Measurements from ENCODE around the gene LCP2.

Gene LCP2

DNA sequence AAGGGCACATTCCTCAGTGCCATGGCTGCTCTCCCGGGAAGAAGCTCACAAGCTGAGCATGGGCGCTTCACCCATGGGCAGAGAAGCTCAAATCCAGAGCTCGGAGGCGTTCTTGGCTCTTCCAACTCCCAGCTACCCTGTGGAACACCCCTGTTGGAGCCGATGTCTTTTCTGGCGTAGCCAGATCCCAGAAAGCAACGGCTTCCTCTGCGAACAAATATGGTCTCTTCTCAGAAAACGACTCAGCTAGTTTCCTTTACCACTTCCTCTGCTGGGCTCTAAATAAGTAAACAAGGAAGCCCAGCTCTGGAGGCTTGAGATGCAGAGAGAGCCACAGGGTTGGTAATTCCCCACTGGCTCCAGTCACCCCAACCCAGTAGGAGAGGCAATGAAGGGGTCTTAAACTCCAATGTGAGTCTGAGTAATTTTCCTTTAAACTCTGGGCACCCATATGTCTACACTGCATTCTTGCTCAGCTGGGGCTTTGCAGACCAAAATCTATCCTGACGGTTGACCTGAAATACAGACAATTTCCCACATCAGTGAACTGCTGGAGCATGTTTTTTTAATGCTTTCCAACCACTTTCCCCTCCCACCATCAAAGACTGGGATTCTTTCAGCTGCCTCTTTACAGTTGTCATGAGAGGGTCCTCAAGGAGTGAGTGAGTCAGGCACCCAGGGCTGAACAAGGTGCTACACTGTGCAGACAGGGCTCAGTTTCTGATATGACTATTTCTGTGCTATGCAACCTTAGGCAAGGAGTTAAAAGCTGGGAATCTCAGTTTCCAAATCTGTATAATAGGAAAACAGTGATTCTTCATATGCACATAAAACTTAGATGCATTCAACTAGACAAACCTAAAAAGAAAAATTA is at the start of gene LCP2:
TSS of gene LCP2 (minus strand) at position 189 of the 874 bp plus-strand sequence. CDS start at position 23, 166 bp downstream.
- DNase-seq: peak; percentile 54

DNA sequence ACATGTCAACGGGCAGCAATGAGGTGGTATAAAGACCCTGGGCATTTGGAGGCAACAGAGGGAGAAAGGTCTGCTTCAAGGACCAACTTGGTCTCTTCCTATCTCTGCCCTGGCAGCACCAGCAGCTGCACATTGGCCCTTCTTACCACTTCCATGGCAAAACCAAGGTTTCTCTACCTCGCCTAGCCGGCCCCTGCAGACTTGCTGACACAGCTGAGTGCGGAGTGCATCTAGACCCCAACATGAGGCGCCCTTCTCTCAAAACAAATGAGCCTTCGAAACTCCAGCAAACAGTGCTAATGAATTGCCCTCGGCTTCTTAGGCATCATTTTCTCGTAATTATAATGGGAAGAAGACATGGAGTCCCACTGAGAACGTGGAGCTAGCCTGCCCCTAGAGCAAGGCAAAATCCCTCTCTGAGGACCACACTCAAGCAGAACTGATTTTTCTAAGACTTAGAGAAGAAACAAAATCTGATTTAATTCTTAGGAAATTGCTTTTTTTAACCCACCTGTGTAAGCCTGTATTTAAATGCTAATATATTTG is 49.5 kb upstream of the LCP2 start:
- DNase-seq: no peak

DNA sequence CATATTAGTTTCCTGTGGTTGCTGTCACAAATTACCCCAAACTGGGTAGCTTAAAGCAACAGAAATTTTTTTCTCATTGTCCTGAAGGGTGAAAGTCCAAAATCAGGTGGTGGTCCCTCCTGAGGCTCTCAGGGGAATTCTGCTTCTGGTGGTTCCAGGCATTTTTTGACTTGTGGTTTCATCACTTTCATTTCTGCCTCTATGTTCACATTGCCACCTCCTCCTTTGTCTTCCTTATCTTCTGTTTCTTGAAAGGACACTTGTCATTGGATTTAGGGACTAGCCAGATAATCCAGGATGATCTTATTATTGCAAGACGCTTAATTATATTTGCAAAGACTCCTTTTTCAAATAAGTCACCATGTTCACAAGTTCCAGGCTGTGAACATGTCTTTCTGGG is 48.4 kb upstream of the LCP2 start:
- no peak for DNase-seq

DNA sequence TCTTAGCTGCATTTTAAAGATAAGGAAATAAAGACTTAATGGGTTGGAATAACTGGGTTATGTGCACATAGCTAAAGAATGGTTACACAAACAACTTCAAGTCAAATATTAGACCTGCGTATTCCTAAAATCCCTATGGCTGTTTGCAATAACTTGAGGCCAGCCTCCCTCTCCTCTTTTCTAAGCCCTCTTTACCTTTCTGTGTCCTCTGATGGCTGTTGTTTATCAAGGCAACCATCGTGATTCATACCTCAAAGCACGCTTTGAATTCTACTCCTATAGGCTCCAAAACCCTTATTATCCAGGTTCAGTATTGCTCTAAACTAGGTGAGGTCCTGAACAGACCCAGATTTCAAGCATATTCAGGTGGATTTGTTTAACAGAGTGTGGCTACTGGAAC is 45.6 kb upstream of the LCP2 start:
- no peak for DNase-seq

DNA sequence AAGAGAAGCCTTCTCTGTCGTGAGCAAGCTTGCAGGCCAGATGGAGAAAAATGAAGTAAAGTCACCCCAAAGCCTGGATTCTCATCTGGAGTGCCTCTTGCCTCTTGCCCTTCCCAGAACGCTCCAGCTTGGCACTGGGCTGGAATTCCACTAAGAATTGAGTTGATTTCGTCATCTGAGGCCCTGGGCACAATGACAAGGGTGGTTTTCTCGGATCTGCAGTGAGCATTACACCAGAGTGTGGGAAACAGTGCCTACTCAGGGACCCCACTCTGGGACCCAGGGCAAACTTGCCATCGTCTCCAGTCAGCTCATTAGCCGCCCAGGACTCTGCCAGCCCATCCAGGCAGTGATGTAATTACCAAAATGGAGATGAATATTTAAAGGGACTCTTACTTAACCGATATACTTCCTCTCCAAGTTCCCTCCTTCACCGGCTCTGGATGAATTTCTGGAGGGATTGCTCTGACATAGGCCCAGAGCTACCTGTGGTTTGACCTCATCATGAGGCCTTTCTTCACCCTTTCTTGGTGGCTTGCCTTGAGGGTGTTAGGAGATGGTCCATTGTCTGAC is 44.7 kb upstream of the LCP2 start:
- DNase-seq: no peak

DNA sequence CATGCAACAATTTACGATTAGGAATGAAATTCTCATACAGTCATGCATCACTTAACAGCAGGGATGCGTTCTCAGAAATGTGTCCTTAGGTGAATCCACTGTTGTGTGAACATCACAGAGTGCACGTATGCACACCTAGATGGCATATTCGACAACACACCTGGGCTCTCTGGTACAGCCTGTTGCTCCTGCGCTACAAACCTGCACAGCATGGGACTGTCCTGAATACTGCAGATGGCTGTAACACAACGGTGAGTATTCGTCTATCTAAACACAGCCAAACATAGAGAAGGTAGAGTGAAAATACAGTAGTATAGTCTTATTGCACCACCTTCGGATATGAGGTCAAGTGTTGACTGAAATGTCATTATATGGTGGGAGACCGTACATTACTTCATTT is 44.0 kb upstream of the LCP2 start:
- DNase-seq: no peak

DNA sequence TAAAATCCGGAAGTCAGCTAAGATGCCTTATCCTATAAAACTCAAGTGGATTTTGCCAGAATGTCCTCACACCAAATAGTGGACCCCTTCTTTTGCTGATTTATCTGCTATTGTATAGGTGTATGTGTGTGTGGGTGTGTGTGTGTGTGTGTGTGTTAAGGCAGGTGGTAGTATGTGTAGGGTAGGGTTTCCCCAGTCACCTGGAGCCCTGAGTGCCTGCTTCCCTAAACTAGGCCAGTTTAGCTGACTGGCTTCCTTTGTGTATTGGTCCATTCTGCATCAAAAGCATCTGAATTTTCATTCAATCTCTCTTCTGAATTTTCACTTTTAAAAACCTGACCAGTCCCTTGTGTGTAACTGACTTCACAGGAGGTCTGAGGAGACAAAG is 42.2 kb upstream of the LCP2 start:
- no peak for DNase-seq

DNA sequence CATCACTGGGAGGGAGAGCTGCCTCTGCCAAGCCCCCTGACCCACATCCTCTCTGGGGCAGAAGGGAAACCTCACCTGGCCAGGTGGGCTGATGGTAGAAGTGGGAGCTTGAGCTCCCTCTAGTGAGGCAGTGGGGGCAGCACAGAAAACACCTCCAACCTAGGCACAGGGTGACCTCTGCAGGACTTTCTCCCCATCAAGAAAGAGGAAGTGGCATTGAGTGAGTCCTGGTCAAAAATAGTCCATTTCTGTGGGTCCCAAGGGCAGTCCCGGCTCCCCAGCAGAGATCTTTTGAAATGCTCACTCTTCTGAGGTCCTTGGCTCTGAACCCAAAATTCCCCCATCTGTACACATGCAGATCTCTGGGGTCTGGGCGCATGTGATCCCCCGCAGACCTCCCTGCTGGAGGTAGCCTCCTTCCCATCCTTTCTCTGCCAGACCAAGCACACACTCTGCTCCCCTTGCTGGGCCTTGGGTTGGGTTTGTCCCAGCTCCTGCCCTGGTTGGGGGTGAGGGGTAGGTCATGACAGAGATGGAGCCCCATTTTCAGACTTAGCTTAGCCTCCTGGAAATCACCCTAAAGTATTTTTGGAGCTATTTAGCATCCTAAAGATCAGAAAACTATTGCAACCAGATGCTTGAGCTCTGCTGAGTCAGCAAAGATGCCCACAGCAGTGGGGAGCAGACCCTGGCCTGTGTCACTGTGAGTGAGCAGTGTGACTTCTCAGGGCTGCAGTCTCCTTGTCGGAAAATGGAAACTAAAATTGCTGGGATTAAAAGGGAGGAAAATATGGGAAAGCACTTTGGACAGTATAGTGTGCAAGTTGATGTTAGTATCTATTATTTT is 41.6 kb upstream of the LCP2 start:
- DNase-seq: peak; percentile 67

DNA sequence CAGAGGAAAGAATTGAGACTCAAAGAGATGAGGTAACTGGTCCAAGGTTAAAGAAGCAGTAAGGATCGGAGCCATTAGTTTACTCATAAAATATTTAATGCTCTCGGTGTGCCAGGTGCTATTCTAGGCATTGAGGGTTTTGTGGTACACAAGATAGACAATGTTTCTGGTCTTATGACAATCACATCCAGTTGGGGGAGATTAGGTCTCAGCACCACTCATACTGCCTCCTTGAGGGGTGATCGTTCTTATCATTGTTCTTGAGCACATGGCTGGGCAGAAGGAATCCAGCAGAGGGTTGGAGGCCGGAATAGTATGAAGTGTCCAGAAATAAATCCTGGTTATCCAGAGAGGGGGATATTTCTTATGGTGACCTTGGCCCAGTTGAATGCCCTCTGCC is 40.7 kb upstream of the LCP2 start:
- no peak for DNase-seq

DNA sequence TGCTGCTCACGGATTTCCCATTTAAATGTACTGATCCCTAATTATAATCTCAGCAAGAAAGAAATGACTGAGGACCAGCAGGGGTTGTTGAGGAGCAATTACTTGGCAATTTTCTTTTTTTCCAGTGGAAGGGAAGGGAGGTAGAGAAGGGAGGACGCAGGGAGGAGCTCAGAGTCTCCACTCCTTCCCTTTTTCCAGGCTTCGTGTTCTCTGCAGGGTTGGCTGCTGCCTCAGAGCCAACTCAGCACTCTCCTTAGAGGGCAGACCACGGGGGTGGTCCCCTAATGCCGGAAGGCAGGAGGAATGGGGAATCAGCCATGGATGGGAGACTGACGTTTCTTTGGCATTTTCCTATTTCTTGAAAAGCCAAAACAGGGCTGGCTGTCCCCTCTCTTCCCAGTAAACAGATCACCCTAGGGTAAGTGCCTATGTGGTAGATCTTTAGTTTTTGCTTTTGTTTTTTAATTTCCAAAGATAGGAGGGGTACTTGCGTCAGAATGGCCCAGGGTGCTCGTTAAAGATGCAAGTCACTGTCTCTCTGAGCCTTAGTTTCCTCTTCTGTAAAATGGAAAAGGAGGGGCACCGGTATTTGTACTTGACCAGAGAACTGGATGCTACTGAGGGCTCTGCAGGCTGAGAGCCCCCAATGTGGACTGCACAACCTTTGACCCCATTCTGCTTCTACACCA is 39.6 kb upstream of the LCP2 start:
- DNase-seq: no peak

DNA sequence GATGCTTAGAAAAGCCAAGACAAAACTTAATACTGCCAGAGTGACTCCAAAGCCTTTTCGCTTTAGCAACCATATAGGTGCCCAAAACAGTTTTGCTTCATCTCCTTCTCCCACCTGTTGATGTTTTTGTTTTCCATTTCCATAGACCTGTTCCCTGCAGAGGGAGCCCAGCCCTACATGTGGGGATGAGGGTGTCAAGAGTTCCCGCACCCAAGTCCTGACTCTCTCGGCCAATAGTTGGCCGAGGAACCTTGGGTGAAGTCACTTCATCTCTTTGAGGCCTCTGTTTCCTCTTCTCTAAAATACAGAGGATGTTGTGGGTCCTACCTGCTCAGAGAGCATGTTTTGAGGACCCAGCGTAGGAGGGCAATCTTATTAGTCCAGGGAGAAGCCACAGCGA is 38.5 kb upstream of the LCP2 start:
- DNase-seq: no peak

DNA sequence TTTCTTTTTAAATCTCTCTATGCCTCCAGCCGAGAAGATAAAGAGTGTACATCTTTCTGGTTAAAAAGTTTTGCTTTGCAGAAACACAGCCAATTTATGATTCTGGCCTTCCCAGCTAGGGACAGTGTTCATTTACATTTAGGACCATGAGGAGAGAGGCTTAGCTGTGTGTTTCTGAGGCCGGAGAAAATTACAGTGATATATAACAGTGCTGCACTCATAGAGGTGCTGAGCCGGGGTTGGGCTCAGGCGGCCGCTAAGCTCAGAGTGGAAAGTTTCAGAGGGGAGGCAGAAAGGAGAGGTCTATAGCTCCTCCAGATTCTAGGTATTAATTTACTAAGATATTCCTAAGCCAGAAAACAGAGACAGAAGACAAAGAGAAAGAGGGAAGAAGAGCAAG is 37.0 kb upstream of the LCP2 start:
- DNase-seq: peak; percentile 31

DNA sequence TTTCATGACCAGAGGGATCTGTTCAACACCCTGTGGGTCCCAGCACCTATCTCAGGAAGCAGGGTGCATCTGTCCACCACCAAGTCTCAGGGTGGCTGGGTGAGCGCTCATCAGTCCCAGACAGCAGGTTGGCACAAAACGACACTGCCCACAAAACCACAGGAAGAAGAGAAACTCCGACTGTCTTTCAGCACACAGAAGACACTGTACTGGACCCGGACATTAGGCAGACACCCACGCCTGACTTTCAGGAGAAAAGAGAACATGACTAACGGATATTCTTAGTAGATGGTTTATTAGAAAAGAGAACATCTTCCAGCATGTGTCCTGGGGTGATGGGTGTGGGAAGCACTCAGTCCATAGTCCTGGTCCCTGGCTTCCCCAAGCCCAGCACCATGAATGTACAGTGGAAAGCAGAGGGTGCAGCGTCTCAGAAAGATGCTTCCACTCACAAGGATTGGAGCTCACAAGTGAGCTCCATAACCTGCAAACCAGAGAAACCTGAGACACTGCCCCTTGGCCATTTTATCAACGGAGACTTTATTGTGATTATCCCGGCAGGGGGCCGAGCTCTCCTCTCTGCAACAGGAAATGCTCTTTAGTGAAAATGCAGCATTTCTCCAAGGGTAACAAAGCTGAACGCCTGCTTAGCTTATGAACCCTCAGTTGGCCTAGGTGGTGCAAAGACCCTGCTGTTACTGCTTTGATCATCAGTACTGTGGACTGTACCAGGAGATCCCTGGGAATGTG is 35.8 kb upstream of the LCP2 start:
- DNase-seq: peak; percentile 71

DNA sequence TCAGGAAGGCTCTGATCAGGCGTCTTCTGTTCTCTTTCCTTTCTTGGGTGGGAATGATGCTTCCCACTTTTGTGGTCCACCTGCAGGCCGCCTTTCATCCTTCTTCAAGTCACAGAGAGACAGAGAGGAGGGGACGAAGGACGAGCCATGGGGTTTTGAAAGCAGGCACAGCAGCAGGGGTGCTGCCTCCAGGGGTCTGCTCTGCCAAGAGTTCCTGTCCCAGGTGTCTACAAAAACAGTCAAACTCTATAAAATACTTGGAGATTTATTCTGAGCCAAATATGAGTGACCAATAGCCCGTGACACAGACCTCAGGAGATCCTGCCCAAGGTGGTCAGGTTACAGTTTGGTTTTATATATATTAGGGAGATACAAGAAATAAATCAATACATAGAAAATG is 34.5 kb upstream of the LCP2 start:
- DNase-seq: no peak

DNA sequence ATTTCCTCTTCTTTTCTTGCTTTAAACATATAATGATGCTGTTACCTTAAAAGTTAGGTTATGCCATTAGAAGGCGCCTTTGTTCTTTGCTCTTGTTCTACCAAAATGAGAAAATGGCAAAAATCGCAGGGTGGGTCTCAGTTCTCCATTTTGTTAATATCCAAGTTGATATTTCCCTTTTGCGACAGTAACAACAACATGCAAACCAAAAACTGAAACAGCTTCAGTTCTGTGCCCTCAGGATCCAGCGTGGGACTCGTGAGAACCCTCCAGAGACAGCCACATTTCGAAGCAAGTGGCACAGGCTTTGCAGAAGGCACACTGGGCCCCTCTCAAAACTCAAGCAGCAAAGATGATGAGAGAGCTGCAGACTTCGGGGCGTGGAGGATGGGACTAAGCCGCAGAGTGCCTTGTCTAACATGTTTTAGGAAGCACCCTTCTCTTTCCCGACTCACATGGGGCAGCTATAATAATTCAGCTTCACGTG is 33.0 kb upstream of the LCP2 start:
- peak; percentile 32 for DNase-seq

DNA sequence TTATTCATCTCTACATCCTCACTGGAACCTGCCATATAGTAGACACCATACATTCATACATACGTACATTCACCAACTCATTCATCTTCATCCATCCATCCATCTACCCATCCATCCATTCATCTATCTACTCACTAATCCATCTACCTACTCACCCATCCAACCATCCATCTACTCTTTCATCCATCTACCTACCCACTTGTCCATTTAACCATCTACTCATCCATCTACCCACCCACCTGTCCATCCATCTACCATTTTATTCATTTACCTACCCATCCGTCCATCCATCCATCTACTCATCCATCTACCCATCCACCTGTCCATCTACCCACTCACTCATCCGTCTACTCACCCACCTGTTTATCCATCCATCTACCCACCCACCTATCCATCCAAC is 31.9 kb upstream of the LCP2 start:
- no peak for DNase-seq

DNA sequence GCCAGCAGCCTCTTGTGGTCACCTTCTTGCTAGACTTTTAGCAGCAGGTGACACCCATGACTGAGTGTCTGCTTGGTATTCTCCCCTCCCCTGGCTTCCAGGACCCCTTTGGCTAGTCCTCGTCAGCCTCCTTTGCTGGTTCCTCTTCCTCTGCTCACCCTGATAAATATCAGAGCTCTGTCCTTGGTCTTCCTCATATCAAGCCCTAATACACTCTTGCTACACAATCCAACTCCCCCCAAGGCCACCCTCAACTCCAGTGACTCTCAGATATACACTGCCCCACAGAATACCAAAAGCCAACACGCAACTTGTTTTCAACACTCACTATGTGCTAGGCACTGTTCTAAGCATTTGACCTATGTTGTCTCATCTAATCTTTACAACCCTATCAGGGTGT is 30.3 kb upstream of the LCP2 start:
- no peak for DNase-seq

DNA sequence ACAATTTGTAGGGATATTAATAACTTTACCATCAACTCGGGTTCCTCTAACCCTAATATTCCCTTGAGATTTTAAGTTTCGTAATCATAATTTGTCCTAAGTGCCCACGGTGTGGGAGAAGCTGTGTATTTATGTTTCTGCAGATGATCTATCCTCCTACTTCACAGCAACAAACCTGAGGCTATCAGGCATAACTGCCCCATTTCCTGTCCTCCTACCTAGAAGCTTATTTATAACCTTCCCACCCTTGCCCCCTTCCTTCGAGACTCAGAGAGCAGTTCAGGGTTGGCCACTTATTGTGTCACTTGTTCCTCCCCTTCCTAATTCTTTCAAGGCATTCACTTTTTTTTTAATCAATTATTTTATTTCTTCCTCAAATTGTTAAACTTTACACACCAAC is 29.6 kb upstream of the LCP2 start:
- no peak for DNase-seq

DNA sequence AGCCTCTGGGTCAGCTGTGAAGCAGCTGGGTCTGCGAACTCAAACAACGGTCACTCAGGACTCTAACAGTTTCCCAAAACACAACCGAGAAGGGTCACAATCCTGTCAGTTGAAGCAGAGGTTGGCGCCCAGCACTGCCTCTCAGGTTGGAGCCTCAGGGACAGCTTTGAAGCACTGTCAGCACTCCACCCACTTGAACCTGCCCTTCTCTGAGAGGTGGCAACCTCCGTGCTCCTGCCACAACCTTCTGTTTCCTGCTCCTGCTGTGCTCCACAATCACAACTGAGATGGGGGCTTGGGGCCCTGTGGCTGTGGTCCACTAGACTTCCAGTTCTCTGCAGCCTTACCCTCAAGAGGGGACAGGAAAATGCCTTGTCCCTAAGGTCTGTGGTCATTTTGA is 21.7 kb upstream of the LCP2 start:
- DNase-seq: no peak

DNA sequence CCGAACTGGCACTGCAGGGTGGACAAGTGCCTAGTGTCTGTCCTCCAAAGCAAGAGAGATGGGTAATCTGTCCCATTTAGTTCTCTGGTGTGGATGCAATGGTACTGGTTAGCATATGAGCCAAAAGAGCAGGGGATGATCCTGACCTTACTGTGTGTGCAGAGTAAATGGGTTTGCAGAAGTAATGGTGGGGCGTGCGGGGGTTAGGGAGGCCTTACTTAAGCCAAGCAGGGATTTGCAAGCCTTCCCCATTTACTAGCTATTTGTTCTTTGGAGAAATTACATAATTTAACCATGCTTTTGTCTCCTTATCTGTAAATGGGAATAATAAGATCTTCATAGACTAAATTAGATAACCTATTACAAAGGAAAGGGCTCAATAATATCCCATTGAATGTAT is 19.9 kb upstream of the LCP2 start:
- DNase-seq: no peak

DNA sequence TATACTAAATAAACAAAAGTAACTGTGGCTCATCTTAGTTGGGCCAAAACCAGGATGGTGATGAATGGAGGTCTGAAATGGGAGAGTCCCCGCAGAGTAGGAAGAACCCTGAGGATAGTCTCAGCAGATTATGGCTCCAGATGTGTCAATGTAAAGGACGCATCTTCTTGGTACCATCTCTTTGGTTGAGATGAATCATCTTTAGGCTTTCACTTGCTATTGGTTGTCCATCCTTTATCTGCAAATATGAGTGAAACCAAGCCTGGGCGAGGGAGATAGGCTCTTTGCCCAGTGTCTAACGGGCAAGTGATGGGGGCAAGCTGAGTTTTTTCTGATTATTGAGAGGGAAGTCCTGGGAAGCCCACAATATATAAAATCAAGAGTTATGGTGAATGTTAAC is 19.4 kb upstream of the LCP2 start:
- DNase-seq: no peak

DNA sequence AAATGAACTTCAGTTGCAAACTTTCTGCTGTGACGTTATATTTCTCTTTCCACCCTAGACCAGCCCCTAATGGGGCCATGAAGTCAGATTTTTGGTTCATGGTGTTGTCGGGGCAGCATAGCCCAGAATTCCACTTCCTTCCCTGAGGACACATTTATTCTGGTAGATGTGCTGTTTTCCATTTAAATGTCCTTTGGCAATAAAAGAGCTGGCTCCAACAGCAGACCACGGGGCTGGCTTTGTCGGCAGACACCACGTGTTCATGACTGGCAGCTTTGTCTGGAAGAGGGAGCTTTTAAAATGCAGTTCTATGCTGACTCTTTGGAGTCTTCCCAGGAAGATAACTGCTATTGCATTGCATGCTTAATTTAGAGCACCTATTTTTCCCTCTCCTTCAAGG is 17.6 kb upstream of the LCP2 start:
- DNase-seq: no peak

All from activated naive CD4-positive, alpha-beta T cell treated with Interleukin-2 at 50 U/mL for 16 hours (primary cell).